Measurements from ENCODE around the gene TGFB3. TPM values are rescaled to one million over a fixed set of nuclear protein-coding genes. Genes with fewer than 3 reads are reported as not detected.

TGFB3 gene
- total and polyA plus RNA-seq, 2 donors from 2014 or later = 5.2 to 39.5 TPM

DNA sequence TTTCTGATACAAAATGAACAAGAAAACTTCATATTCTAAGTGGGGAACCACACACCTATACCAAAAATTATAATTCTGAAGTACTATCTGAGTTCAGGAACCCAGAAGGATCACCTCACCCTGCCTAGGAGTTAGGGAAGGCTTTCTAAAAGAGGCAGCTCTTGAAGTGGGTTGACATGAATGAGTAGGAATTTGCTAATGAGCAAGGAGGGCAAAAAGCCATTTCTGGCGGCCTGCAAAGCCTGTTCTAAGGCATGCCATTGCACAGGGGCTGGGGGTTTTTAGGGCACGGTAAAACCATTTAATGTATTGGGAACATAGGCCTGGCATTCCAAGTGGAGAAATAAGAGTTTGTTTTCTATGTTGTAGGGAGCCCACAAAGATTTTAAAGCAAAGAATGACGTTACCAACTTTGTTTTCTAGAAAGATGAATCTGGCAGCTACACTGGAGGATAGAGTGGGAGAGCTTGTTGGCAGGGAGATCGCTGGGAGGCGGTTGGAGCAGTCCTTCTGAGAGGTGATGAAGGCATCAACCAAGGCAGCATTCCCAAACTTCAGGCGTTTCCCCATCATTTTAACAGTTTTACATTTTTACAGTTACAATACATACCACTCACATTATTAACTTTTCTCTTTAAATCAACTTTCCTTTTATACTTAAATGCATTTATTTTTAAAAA, 17.9 kb upstream of the TGFB3 start:
- no peak for DNase-seq
- FAIRE-seq = no peak
- Histone ChIP-seq H3K36me3 (ENCODE audit: control insufficient read depth in 2 of 3, insufficient read depth in 3 of 3, low read length in 3 of 3) (peaks cover 0 to 33% (median 17%) of the 10 kb centered on the region in 3 donors), H3K27me3 (ENCODE audit: control insufficient read depth, insufficient read depth, low read length) (no peaks in the 10 kb centered on the region), H3K4me3 (ENCODE audit: low read length in 3 of 3) (no peak overlapping the region), H3K27ac (ENCODE audit: low read depth in 2 of 2, low read length in 2 of 2) (no peak overlapping the region), H3K9me3 (ENCODE audit: control insufficient read depth in 2 of 3, insufficient read depth in 1 of 3, low read length in 3 of 3) (peaks cover 0 to 1% (median 0%) of the 10 kb centered on the region in 3 donors), H3K9ac (ENCODE audit: low read length in 3 of 3) (no peak overlapping the region), H3K4me1 (ENCODE audit: control insufficient read depth in 2 of 3, insufficient read depth in 2 of 3, low read depth in 1 of 3, low read length in 3 of 3) (peaks cover 0 to 7% (median 0%) of the 10 kb centered on the region in 3 donors)
- intact Hi-C loops (cut with DNase I) = no loop called here
- TF ChIP-seq, protein P1, sequence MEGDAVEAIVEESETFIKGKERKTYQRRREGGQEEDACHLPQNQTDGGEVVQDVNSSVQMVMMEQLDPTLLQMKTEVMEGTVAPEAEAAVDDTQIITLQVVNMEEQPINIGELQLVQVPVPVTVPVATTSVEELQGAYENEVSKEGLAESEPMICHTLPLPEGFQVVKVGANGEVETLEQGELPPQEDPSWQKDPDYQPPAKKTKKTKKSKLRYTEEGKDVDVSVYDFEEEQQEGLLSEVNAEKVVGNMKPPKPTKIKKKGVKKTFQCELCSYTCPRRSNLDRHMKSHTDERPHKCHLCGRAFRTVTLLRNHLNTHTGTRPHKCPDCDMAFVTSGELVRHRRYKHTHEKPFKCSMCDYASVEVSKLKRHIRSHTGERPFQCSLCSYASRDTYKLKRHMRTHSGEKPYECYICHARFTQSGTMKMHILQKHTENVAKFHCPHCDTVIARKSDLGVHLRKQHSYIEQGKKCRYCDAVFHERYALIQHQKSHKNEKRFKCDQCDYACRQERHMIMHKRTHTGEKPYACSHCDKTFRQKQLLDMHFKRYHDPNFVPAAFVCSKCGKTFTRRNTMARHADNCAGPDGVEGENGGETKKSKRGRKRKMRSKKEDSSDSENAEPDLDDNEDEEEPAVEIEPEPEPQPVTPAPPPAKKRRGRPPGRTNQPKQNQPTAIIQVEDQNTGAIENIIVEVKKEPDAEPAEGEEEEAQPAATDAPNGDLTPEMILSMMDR (IDR thresholded peaks at IDR 0.05; ENCODE audit: borderline replicate concordance, extremely low read depth, insufficient read depth) = no peak

DNA sequence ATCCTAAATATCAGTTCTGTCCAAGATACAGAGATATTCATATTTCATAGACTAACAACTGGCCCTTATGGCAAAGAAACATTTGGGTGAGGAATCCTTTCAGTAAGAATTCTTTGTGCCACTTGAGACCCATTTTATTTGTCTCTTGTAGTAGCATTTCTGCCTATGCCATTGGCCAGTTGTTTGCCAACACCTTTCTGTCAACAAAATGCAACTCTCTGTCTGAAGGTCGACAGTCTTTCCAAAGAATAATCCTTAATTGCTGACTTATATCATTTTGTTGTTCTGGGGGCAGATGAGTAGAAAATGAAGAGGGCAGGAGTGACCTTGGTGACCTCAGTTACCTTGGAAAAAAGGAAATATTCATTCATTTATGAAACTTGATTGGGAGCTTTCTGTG, 14.7 kb upstream of the TGFB3 start:
- no peak overlapping the region for H3K4me3 ChIP-seq (ENCODE audit: low read length in 3 of 3)
- no peak for DNase-seq
- H3K9me3 ChIP-seq (ENCODE audit: control insufficient read depth in 2 of 3, insufficient read depth in 1 of 3, low read length in 3 of 3) = no peaks in the 10 kb centered on the region
- peaks cover 0 to 13% (median 3%) of the 10 kb centered on the region in 3 donors for H3K4me1 ChIP-seq (ENCODE audit: control insufficient read depth in 2 of 3, insufficient read depth in 2 of 3, low read depth in 1 of 3, low read length in 3 of 3)
- FAIRE-seq = no peak
- H3K27me3 ChIP-seq (ENCODE audit: control insufficient read depth, insufficient read depth, low read length) = no peaks in the 10 kb centered on the region
- intact Hi-C loops (cut with DNase I) = no loop called here
- H3K36me3 ChIP-seq (ENCODE audit: control insufficient read depth in 2 of 3, insufficient read depth in 3 of 3, low read length in 3 of 3) = peaks cover 0 to 25% (median 19%) of the 10 kb centered on the region in 3 donors
- TF ChIP-seq, protein P1 (IDR thresholded peaks at IDR 0.05; ENCODE audit: borderline replicate concordance, extremely low read depth, insufficient read depth) = no peak
- H3K27ac ChIP-seq (ENCODE audit: low read depth in 2 of 2, low read length in 2 of 2) = no peak overlapping the region
- no peak overlapping the region for H3K9ac ChIP-seq (ENCODE audit: low read length in 3 of 3)

DNA sequence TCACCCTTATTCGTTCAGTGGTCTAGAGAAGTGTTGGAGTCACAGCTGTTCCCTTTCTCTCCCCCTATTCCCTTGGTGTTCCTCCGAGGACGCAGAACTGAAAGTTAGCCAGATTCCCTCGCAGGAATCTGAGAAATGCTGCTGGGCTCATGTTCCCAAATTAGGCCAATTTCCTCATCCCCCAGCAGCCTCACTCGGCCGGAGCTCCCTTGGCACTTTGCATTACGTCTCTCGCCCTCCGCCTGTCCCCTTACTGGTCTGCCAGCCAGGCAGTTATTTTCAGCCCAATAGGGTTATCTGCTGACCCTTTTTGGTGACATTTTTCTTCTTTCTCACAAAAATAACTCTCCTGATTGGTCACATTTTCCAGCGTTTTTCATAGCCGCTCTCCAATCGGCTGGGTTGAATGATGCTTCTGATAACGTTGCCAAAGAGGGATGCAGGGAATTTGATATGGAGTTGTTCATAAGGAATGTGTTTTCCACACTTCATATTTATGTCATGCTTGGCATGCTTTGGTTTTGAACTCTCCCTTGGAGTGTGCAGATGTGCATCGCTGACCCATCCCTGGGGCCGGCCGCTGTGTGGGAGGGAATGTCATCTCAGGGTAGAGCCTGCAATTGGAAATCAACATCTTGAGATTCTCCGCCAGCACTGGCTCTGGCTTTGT, 13.7 kb upstream of the TGFB3 start:
- H3K4me3 ChIP-seq (ENCODE audit: low read length in 3 of 3) = no peak overlapping the region

More for the DNA sequence above, 13.7 kb upstream of the TGFB3 start:
- Histone ChIP-seq H3K27ac (ENCODE audit: low read depth in 2 of 2, low read length in 2 of 2) (peak overlapping the region; percentile 20 to 61), H3K27me3 (ENCODE audit: control insufficient read depth, insufficient read depth, low read length) (no peaks in the 10 kb centered on the region), H3K9me3 (ENCODE audit: control insufficient read depth in 2 of 3, insufficient read depth in 1 of 3, low read length in 3 of 3) (no peaks in the 10 kb centered on the region), H3K4me1 (ENCODE audit: control insufficient read depth in 2 of 3, insufficient read depth in 2 of 3, low read depth in 1 of 3, low read length in 3 of 3) (peaks cover 0 to 13% (median 3%) of the 10 kb centered on the region in 3 donors), H3K36me3 (ENCODE audit: control insufficient read depth in 2 of 3, insufficient read depth in 3 of 3, low read length in 3 of 3) (peaks cover 0 to 22% (median 15%) of the 10 kb centered on the region in 3 donors), H3K9ac (ENCODE audit: low read length in 3 of 3) (no peak overlapping the region)
- intact Hi-C loops (cut with DNase I) = no loop called here
- TF ChIP-seq, protein P1 (IDR thresholded peaks at IDR 0.05; ENCODE audit: borderline replicate concordance, extremely low read depth, insufficient read depth) = no peak
- FAIRE-seq (no peak), DNase-seq (peak in 3 of 5 donors; percentile 32 to 94 (median 86))

Measured in kidney (tissue), 14 donors.